Subcutaneous adipose tissue (tissue), 4 donors: ENCODE data around the gene INKA1. TPM values are rescaled to one million over a fixed set of nuclear protein-coding genes. Genes with fewer than 3 reads are reported as not detected.

Source experiments
- total RNA-seq, 4 donors: library from RNA; depleted of rRNA; stranded (reverse); fragments of >200 nt; gene quantifications; one replicate each; pipeline ENCODE4 v1.1.0, GENCODE V29; 2016
- TF ChIP-seq, protein P1 (sequence below): fragments of 450-650 bp; IDR thresholded peaks from one replicate; pipeline ENCODE4 v1.5.1; 2016; ENCODE audit warnings: low read depth, mild to moderate bottlenecking, control low read depth, antibody characterized with exemption, moderate library complexity

The INKA1 gene
- total RNA-seq, 4 donors from 2014 or later, result 2.4 to 4.8 (median 3.5) TPM

GRCh38 chr3:49769286-49769915 lies 33.7 kb upstream of the INKA1 start:
- TF ChIP-seq, protein P1, sequence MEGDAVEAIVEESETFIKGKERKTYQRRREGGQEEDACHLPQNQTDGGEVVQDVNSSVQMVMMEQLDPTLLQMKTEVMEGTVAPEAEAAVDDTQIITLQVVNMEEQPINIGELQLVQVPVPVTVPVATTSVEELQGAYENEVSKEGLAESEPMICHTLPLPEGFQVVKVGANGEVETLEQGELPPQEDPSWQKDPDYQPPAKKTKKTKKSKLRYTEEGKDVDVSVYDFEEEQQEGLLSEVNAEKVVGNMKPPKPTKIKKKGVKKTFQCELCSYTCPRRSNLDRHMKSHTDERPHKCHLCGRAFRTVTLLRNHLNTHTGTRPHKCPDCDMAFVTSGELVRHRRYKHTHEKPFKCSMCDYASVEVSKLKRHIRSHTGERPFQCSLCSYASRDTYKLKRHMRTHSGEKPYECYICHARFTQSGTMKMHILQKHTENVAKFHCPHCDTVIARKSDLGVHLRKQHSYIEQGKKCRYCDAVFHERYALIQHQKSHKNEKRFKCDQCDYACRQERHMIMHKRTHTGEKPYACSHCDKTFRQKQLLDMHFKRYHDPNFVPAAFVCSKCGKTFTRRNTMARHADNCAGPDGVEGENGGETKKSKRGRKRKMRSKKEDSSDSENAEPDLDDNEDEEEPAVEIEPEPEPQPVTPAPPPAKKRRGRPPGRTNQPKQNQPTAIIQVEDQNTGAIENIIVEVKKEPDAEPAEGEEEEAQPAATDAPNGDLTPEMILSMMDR, result no peak

DNA sequence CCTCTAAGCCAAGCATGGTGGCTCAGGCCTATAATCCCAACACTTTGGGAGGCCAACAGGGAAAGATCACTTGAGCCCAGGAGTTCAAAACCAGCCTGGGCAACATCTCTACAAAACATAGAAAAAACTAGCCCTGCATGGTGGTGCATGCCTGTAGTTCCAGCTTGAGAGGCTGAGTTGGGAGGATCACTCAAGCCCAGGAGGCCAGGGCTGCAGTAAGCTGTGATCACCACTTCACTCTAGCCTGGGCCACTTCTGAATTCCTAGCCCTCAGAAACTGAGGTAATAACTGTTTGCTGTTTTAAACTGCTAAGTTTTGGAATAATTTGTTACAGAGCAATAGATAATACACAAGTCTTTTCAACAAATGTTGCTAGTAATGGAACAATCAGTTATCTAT lies 33.1 kb upstream of the INKA1 start:
- TF ChIP-seq, protein P1, result no peak

DNA sequence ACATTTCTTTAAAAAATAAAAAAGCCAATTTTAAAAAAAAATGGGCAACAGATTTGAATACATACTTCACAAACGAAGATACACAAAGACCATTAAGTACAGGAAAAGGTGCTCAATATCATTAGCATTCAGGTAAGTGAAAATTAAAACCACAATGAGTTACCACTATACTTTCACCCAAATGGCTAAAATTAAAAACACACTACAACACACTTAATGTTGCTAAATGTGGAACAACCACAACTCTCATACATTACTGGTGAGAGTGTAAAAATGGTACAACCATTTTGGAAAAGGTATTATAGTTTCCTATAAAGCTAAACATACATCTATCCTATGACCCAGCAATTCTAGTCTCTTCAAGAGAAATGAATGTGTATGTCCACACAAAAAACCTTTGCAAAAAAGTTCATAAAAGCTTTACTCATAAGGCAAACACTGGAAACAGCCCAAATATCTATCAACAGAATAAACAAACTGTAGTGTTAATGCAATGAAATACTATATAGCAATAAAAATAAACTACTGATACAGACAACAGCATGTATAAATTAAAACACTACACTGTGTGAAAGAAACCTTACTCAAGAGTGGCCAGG lies 31.6 kb upstream of the INKA1 start:
- TF ChIP-seq, protein P1, result no peak

DNA sequence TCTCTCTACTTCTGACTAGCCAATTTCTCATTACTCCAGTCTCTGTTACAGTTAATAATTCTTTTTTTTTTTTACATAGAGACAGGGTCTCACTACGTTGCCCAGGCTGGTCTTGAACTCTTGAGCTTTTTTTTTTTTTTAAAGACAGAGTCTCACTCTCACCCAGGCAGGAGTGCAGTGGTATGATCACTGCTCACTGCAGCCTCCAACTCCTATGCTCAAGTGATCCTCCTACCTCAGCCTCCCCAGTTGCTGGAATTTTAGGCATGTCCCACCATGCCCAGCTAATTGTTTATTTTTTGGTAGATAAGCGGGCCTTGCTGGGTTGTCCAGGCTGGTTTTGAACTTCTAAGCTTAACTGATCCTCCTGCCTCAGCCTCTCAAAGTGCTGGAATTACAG lies 30.4 kb upstream of the INKA1 start:
- TF ChIP-seq, protein P1, result no peak

GRCh38 chr3:49775538-49775937 lies 27.5 kb upstream of the INKA1 start:
- TF ChIP-seq, protein P1, result no peak

GRCh38 chr3:49779358-49780079 lies 23.5 kb upstream of the INKA1 start:
- TF ChIP-seq, protein P1, result no peak
